GM19023 (cell line): ENCODE results near the gene SMC5.
A peak's percentile ranks its signal among the peaks of the same experiment; 100 is the strongest.
"Not testable (repeated sequence)": the region's sequence is repeated elsewhere in the genome, so short reads cannot be mapped to it uniquely, and the experiment has no call there.

Experiments used
- ATAC-seq: cut with Tn5 transposase; IDR thresholded peaks from one replicate; pipeline ENCODE4 v1.9.1; 2021; ENCODE audit warnings: mild to moderate bottlenecking, moderate library complexity; ENCODE audit not compliant: unreplicated experiment

SMC5 gene

GRCh38 chr9:70258692-70259511 is at the start of gene SMC5:
SMC5 (plus strand) TSS chr9:70258978; CDS start chr9:70259079, 101 bp downstream.
- ATAC-seq: peak; percentile 84

GRCh38 chr9:70217029-70217428 is 41.7 kb upstream of the SMC5 start:
- ATAC-seq: no peak

- no peak for ATAC-seq
Observed at GRCh38 chr9:70218767-70219166, 40.0 kb upstream of the SMC5 start.

GRCh38 chr9:70220216-70220615 is 38.6 kb upstream of the SMC5 start:
- no peak for ATAC-seq

GRCh38 chr9:70222354-70222753 is 36.4 kb upstream of the SMC5 start:
- no peak for ATAC-seq

GRCh38 chr9:70228118-70228517 is 30.7 kb upstream of the SMC5 start:
- ATAC-seq: no peak

GRCh38 chr9:70228611-70229010 is 30.2 kb upstream of the SMC5 start:
- ATAC-seq: no peak

- ATAC-seq: no peak
Observed at GRCh38 chr9:70229026-70229425, 29.8 kb upstream of the SMC5 start.

GRCh38 chr9:70229579-70229978 is 29.2 kb upstream of the SMC5 start:
- ATAC-seq: no peak

GRCh38 chr9:70232476-70232875 is 26.3 kb upstream of the SMC5 start:
- ATAC-seq: no peak

GRCh38 chr9:70234208-70234607 is 24.6 kb upstream of the SMC5 start:
- not testable (repeated sequence) for ATAC-seq

GRCh38 chr9:70245952-70246351 is 12.8 kb upstream of the SMC5 start:
- not testable (repeated sequence) for ATAC-seq

GRCh38 chr9:70250221-70250620 is 8.6 kb upstream of the SMC5 start:
- ATAC-seq: no peak

GRCh38 chr9:70255486-70255885 is 3.3 kb upstream of the SMC5 start:
- ATAC-seq: no peak

- no peak for ATAC-seq
Observed at GRCh38 chr9:70256123-70256551, 2.6 kb upstream of the SMC5 start.

GRCh38 chr9:70257502-70257901 is 1.3 kb upstream of the SMC5 start:
- no peak for ATAC-seq

- ATAC-seq: peak; percentile 42
Observed at GRCh38 chr9:70257991-70258691, 637 bp upstream of the SMC5 start.

GRCh38 chr9:70259512-70259802 is 679 bp downstream of the SMC5 start:
- ATAC-seq: no peak

GRCh38 chr9:70260007-70260443 is 1.2 kb downstream of the SMC5 start:
- no peak for ATAC-seq

- ATAC-seq: no peak
Observed at GRCh38 chr9:70260606-70261005, 1.8 kb downstream of the SMC5 start.

GRCh38 chr9:70261131-70261870 is 2.5 kb downstream of the SMC5 start:
- ATAC-seq: no peak

- ATAC-seq: no peak
Observed at GRCh38 chr9:70262366-70262765, 3.6 kb downstream of the SMC5 start.
